Ishikawa (cell line): ENCODE data around the gene FIGNL2.

ENCODE experiments used
- CEBPB ChIP-seq: IDR thresholded peaks from 2 replicates; pipeline ENCODE4 v1.6.1; 2012
- EGR1 ChIP-seq: IDR thresholded peaks from 2 replicates; pipeline ENCODE4 v1.6.1; 2012
- EP300 ChIP-seq: IDR thresholded peaks from 2 replicates; pipeline ENCODE4 v1.6.1; 2012; ENCODE audit warnings: borderline replicate concordance
- FOXM1 ChIP-seq: IDR thresholded peaks from 2 replicates; pipeline ENCODE4 v1.6.1; 2012; ENCODE audit warnings: low read depth, borderline replicate concordance
- MAX ChIP-seq: IDR thresholded peaks from 2 replicates; pipeline ENCODE4 v1.6.1; 2012
- NFIC ChIP-seq: IDR thresholded peaks from 2 replicates; pipeline ENCODE4 v1.6.1; 2012
- RAD21 ChIP-seq: IDR thresholded peaks from 2 replicates; pipeline ENCODE4 v1.6.1; 2012; ENCODE audit warnings: low read depth
- REST ChIP-seq: IDR thresholded peaks from 2 replicates; pipeline ENCODE4 v1.6.1; 2012; ENCODE audit warnings: low read depth, mild to moderate bottlenecking
- TAF1 ChIP-seq: IDR thresholded peaks from 2 replicates; pipeline ENCODE4 v1.6.1; 2012; ENCODE audit warnings: low read depth, mild to moderate bottlenecking
- TCF12 ChIP-seq: IDR thresholded peaks from 2 replicates; pipeline ENCODE4 v1.6.1; 2012; ENCODE audit warnings: low read depth
- TEAD4 ChIP-seq: IDR thresholded peaks from 2 replicates; pipeline ENCODE4 v1.6.1; 2012
- USF1 ChIP-seq: IDR thresholded peaks from 2 replicates; pipeline ENCODE4 v1.6.1; 2012
- YY1 ChIP-seq: IDR thresholded peaks from 2 replicates; pipeline ENCODE4 v1.6.1; 2012; ENCODE audit warnings: low read depth
- ZBTB7A ChIP-seq: IDR thresholded peaks from 2 replicates; pipeline ENCODE4 v1.6.1; 2012; ENCODE audit warnings: low read depth

- no peak for TF ChIP-seq REST
- TF ChIP-seq MAX: no peak
- no peak for TF ChIP-seq EP300
- no peak for TF ChIP-seq TAF1
- no peak for TF ChIP-seq YY1
- no peak for TF ChIP-seq ZBTB7A
- no peak for TF ChIP-seq FOXM1
- no peak for TF ChIP-seq CEBPB
- TF ChIP-seq RAD21: no peak
- TF ChIP-seq TCF12: no peak
- TF ChIP-seq EGR1: no peak
- no peak for TF ChIP-seq NFIC
- TF ChIP-seq USF1: no peak
- TF ChIP-seq TEAD4: no peak
Measured at GRCh38 chr12:51826881-51827280, 21.6 kb downstream of the FIGNL2 start.
